HepG2 (cell line): ENCODE data around the gene TMEM167B. TPM values are rescaled to one million over a fixed set of nuclear protein-coding genes. Genes with fewer than 3 reads are reported as not detected.

Experiments
- ASH2L ChIP-seq: fragments of 300-600, 200-600 bp; sonication (generic); IDR thresholded peaks from 2 replicates; pipeline ENCODE4 v1.7.0; 2017; ENCODE audit warnings: low read depth, mild to moderate bottlenecking, moderate library complexity, mixed read lengths, low read length; ENCODE audit not compliant: insufficient read length
- CBFB ChIP-seq: sonication (generic); formaldehyde crosslinking; IDR thresholded peaks from 2 replicates; pipeline ENCODE4 v1.4.0; 2020; ENCODE audit warnings: missing genetic modification reagents
- GMEB1 ChIP-seq: sonication (generic); formaldehyde crosslinking; IDR thresholded peaks from 2 replicates; pipeline ENCODE4 v1.5.1; 2020; ENCODE audit warnings: missing genetic modification reagents, mild to moderate bottlenecking, borderline replicate concordance
- HNRNPLL ChIP-seq: fragments of 200-400 bp; formaldehyde crosslinking; IDR thresholded peaks from 2 replicates; pipeline ENCODE4 v1.6.1; 2017; ENCODE audit warnings: mild to moderate bottlenecking, low read depth, low read length; ENCODE audit not compliant: poor library complexity, severe bottlenecking
- IKZF4 ChIP-seq: sonication (generic); formaldehyde crosslinking; IDR thresholded peaks from 2 replicates; pipeline ENCODE4 v1.5.1; 2020; ENCODE audit warnings: borderline replicate concordance, mild to moderate bottlenecking, low read depth, missing genetic modification reagents; ENCODE audit errors: not compliant biosample characterization
- KDM5B ChIP-seq: sonication (generic); formaldehyde crosslinking; IDR thresholded peaks from 2 replicates; pipeline ENCODE4 v1.4.0; 2020; ENCODE audit warnings: missing genetic modification reagents, mild to moderate bottlenecking, borderline replicate concordance
- MAF1 ChIP-seq: sonication (generic); formaldehyde crosslinking; IDR thresholded peaks from 2 replicates; pipeline ENCODE4 v1.5.0; 2020; ENCODE audit warnings: missing genetic modification reagents, borderline replicate concordance
- MAFF ChIP-seq: IDR thresholded peaks from 2 replicates; pipeline ENCODE4 v1.6.1; 2011; ENCODE audit warnings: low read depth, low read length, improper control_type of control experiment
- ONECUT2 ChIP-seq: sonication (generic); formaldehyde crosslinking; IDR thresholded peaks from 2 replicates; pipeline ENCODE4 v1.4.0; 2020; ENCODE audit warnings: missing genetic modification reagents
- RAD21 ChIP-seq: fragments of 450-650 bp; formaldehyde crosslinking; IDR thresholded peaks from 2 replicates; pipeline ENCODE4 v1.5.0; 2020; ENCODE audit warnings: mild to moderate bottlenecking
- RNF2 ChIP-seq: fragments of 450-650 bp; conservative IDR thresholded peaks from 2 replicates; pipeline ENCODE4 v1.6.1; 2016; ENCODE audit warnings: low read depth
- SYNCRIP ChIP-seq: fragments of 200-400 bp; formaldehyde crosslinking; IDR thresholded peaks from 2 replicates; pipeline ENCODE4 v1.6.1; 2018; ENCODE audit warnings: mild to moderate bottlenecking, low read depth, low read length; ENCODE audit not compliant: insufficient read depth
- TAF15 ChIP-seq: fragments of 200-400 bp; formaldehyde crosslinking; IDR thresholded peaks from one replicate; pipeline ENCODE4 v1.6.1; 2018; ENCODE audit warnings: mild to moderate bottlenecking, low read depth, low read length; ENCODE audit not compliant: poor library complexity, severe bottlenecking
- ZBTB1 ChIP-seq: sonication (generic); formaldehyde crosslinking; IDR thresholded peaks from 2 replicates; pipeline ENCODE4 v1.4.0; 2020; ENCODE audit warnings: missing genetic modification reagents, borderline replicate concordance
- ZFAT ChIP-seq: sonication (generic); formaldehyde crosslinking; conservative IDR thresholded peaks from 2 replicates; pipeline ENCODE4 v1.8.1; 2023; ENCODE audit warnings: missing genetic modification reagents, inconsistent platforms
- ZFP82 ChIP-seq: sonication (generic); formaldehyde crosslinking; IDR thresholded peaks from 2 replicates; pipeline ENCODE4 v1.5.1; 2020; ENCODE audit warnings: mild to moderate bottlenecking, missing genetic modification reagents, borderline replicate concordance
- ZNF12 ChIP-seq: sonication (generic); formaldehyde crosslinking; IDR thresholded peaks from 2 replicates; pipeline ENCODE4 v1.5.0; 2020; ENCODE audit warnings: missing genetic modification reagents
- ZNF34 ChIP-seq: sonication (generic); formaldehyde crosslinking; IDR thresholded peaks from 2 replicates; pipeline ENCODE4 v1.4.0; 2020; ENCODE audit warnings: mild to moderate bottlenecking, missing genetic modification reagents, borderline replicate concordance
- ZNF550 ChIP-seq: sonication (generic); formaldehyde crosslinking; IDR thresholded peaks from 2 replicates; pipeline ENCODE4 v1.4.0; 2020; ENCODE audit warnings: mild to moderate bottlenecking, missing genetic modification reagents, borderline replicate concordance
- ZNF768 ChIP-seq: sonication (generic); formaldehyde crosslinking; IDR thresholded peaks from 2 replicates; pipeline ENCODE4 v1.4.0; 2020; ENCODE audit warnings: missing genetic modification reagents
- polyA plus RNA-seq, 8 experiments: library from polyadenylated mRNA; depleted of rRNA in 3 of 8; stranded (reverse) in 7 of 8; unstranded in 1 of 8; fragments of >200 nt; fragmentation: Illumina TruSeq in 4 of 8; extraction: Trizol in 4 of 8; gene quantifications; 2 replicates each; pipeline versions ENCODE4 v1.2.1 to v1.2.3, GENCODE V29; 2011 to 2016; ENCODE audit warnings: low read depth in 4 of 8, missing spikeins in 1 of 8, mixed read lengths in 1 of 8; ENCODE audit not compliant: insufficient read depth in 1 of 8
- total RNA-seq, 5 experiments: library from RNA; depleted of rRNA; stranded (reverse); fragments of >200 nt; fragmentation: Illumina TruSeq; extraction: Trizol; gene quantifications; 2 replicates each; pipeline ENCODE4 v1.2.3, GENCODE V29; 2016; ENCODE audit warnings: low read depth in 1 of 5
- TF ChIP-seq, protein P1 (sequence below): sonication (generic); formaldehyde crosslinking; IDR thresholded peaks from 2 replicates; pipeline ENCODE4 v1.4.0; 2020; ENCODE audit warnings: mild to moderate bottlenecking, missing genetic modification reagents
- TF ChIP-seq, protein P2 (sequence below): sonication (generic); formaldehyde crosslinking; IDR thresholded peaks from 2 replicates; pipeline ENCODE4 v1.4.0; 2020; ENCODE audit warnings: low read depth, mild to moderate bottlenecking, missing genetic modification reagents

TMEM167B gene
- total and polyA plus RNA-seq, 2 of the 13 experiments (the other 11 are each of a cell fraction or from before 2014, with no cell fraction given) = 9.5 to 22.4 TPM

DNA sequence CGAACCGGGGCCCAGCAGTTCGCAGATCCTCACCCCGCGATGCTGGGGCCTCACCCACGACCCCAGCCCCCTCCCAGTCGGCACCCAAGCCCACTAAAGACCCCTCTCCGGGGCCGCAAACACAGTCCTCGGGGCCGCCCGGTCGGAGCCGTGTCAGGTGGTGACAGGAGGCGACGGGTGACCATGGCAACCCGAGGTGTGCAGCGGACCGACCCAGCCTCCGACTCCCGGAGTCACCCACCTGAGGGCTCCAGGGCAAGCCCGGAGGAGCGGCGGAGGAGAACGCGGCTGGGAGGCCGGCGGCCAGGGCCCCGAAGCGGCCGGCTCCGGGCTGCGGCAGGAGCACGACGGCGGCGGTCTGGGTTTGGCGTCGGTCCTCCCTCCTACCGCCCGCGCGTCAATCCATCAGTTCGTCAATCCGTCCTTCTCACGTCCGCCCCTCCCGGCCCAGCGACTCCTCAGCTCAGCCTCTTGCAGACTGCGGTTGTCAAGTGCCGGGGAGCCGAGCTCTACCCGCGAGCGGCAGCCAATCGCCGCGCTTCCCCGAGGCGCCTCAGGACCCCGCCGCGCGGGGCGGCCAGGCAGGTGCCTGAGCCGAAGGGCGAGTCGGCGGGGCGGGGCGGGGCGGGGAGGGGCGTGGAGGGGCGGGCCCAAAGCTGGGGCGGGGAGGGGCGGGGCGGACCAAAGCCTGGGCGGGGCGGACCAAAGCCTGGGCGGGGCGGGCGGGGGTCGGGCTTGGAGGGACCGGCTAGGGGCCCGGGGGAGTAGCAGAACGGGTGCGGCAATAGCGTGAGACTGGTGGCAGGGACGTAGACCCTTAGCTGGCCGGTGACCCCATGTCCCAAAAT lies 48.7 kb upstream of the TMEM167B start, which contains the start of gene WDR47 (continued):
- no peak for TF ChIP-seq MAFF
- no peak for TF ChIP-seq ONECUT2
- peak; percentile 49; the same call in 1 of the 2 replicates for TF ChIP-seq RNF2
- peak; percentile 56; the same call in 1 of the 2 replicates for TF ChIP-seq GMEB1 (CRISPR knock-in tag)
- TF ChIP-seq, protein P1, sequence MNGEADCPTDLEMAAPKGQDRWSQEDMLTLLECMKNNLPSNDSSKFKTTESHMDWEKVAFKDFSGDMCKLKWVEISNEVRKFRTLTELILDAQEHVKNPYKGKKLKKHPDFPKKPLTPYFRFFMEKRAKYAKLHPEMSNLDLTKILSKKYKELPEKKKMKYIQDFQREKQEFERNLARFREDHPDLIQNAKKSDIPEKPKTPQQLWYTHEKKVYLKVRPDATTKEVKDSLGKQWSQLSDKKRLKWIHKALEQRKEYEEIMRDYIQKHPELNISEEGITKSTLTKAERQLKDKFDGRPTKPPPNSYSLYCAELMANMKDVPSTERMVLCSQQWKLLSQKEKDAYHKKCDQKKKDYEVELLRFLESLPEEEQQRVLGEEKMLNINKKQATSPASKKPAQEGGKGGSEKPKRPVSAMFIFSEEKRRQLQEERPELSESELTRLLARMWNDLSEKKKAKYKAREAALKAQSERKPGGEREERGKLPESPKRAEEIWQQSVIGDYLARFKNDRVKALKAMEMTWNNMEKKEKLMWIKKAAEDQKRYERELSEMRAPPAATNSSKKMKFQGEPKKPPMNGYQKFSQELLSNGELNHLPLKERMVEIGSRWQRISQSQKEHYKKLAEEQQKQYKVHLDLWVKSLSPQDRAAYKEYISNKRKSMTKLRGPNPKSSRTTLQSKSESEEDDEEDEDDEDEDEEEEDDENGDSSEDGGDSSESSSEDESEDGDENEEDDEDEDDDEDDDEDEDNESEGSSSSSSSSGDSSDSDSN = peak; percentile 70; the same call in 1 of the 2 replicates
- TF ChIP-seq RAD21 (CRISPR knock-in tag) = peak; percentile 61
- TF ChIP-seq, protein P2, sequence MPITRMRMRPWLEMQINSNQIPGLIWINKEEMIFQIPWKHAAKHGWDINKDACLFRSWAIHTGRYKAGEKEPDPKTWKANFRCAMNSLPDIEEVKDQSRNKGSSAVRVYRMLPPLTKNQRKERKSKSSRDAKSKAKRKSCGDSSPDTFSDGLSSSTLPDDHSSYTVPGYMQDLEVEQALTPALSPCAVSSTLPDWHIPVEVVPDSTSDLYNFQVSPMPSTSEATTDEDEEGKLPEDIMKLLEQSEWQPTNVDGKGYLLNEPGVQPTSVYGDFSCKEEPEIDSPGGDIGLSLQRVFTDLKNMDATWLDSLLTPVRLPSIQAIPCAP = no peak
- peak; percentile 28; the same call in 1 of the 2 replicates for TF ChIP-seq CBFB
- peak; percentile 10 for TF ChIP-seq IKZF4 (CRISPR knock-in tag)
- no peak for TF ChIP-seq ZNF550 (CRISPR knock-in tag)
- TF ChIP-seq ZNF12 = no peak
- TF ChIP-seq ZNF768 (CRISPR knock-in tag) = no peak; the same call in 1 of the 2 replicates
- TF ChIP-seq KDM5B = peak; percentile 74; the same call in 1 of the 2 replicates
- no peak for TF ChIP-seq ZFAT (CRISPR knock-in tag)
- TF ChIP-seq ZFP82 (CRISPR knock-in tag) = no peak
- 0 out of 2 replicates have a peak, but pooled peaks have one; percentile 47 for TF ChIP-seq ZNF34 (CRISPR knock-in tag)
- TF ChIP-seq ZBTB1 (CRISPR knock-in tag) = no peak
- peak; percentile 86 for TF ChIP-seq ASH2L
- no peak for TF ChIP-seq SYNCRIP
- TF ChIP-seq TAF15 = peak; percentile 37
- TF ChIP-seq MAF1 (CRISPR knock-in tag) = no peak
- TF ChIP-seq HNRNPLL = peak; percentile 15
